HG02981 (cell line): ENCODE data around the gene EDIL3.
"Not testable (repeated sequence)": the region's sequence is repeated elsewhere in the genome, so short reads cannot be mapped to it uniquely, and the experiment has no call there.

Source experiments
- ATAC-seq: cut with Tn5 transposase; IDR thresholded peaks from one replicate; pipeline ENCODE4 v1.9.1; 2021; ENCODE audit warnings: mild to moderate bottlenecking, moderate library complexity; ENCODE audit not compliant: unreplicated experiment

The EDIL3 gene

GRCh38 chr5:84378961-84379360 lies 5.7 kb downstream of the EDIL3 start:
- ATAC-seq, result no peak

GRCh38 chr5:84378420-84378819 lies 6.3 kb downstream of the EDIL3 start:
- no peak for ATAC-seq

- no peak for ATAC-seq
Observed at GRCh38 chr5:84376346-84376745, 8.3 kb downstream of the EDIL3 start.

GRCh38 chr5:84374568-84374967 lies 10.1 kb downstream of the EDIL3 start:
- no peak for ATAC-seq

GRCh38 chr5:84373506-84373905 lies 11.2 kb downstream of the EDIL3 start:
- no peak for ATAC-seq

GRCh38 chr5:84372066-84372695 lies 12.5 kb downstream of the EDIL3 start:
- no peak for ATAC-seq

- ATAC-seq, result no peak
Observed at GRCh38 chr5:84370176-84370575, 14.5 kb downstream of the EDIL3 start.

GRCh38 chr5:84364043-84364442 lies 20.6 kb downstream of the EDIL3 start:
- no peak for ATAC-seq

GRCh38 chr5:84362061-84362720 lies 22.5 kb downstream of the EDIL3 start:
- ATAC-seq, result no peak

- ATAC-seq, result no peak
Observed at GRCh38 chr5:84361572-84361971, 23.1 kb downstream of the EDIL3 start.

- no peak for ATAC-seq
Observed at GRCh38 chr5:84360056-84360455, 24.6 kb downstream of the EDIL3 start.

- ATAC-seq, result no peak
Observed at GRCh38 chr5:84354101-84354500, 30.6 kb downstream of the EDIL3 start.

- ATAC-seq, result no peak
Observed at GRCh38 chr5:84344788-84345187, 39.9 kb downstream of the EDIL3 start.

GRCh38 chr5:84343171-84343570 lies 41.5 kb downstream of the EDIL3 start:
- ATAC-seq, result no peak

- no peak for ATAC-seq
Observed at GRCh38 chr5:84332106-84332505, 52.6 kb downstream of the EDIL3 start.

- ATAC-seq, result no peak
Observed at GRCh38 chr5:84327591-84327990, 57.1 kb downstream of the EDIL3 start.

GRCh38 chr5:84322646-84323045 lies 62.0 kb downstream of the EDIL3 start:
- no peak for ATAC-seq

- not testable (repeated sequence) for ATAC-seq
Observed at GRCh38 chr5:84317826-84318225, 66.9 kb downstream of the EDIL3 start.

GRCh38 chr5:84312280-84312679 lies 72.4 kb downstream of the EDIL3 start:
- not testable (repeated sequence) for ATAC-seq

- not testable (repeated sequence) for ATAC-seq
Observed at GRCh38 chr5:84309850-84310249, 74.8 kb downstream of the EDIL3 start.

- ATAC-seq, result no peak
Observed at GRCh38 chr5:84306601-84307000, 78.1 kb downstream of the EDIL3 start.

GRCh38 chr5:84304599-84304998 lies 80.1 kb downstream of the EDIL3 start:
- ATAC-seq, result no peak

- ATAC-seq, result no peak
Observed at GRCh38 chr5:84303315-84303714, 81.4 kb downstream of the EDIL3 start.
